ENCODE data around the gene USP49.

USP49 gene

DNA sequence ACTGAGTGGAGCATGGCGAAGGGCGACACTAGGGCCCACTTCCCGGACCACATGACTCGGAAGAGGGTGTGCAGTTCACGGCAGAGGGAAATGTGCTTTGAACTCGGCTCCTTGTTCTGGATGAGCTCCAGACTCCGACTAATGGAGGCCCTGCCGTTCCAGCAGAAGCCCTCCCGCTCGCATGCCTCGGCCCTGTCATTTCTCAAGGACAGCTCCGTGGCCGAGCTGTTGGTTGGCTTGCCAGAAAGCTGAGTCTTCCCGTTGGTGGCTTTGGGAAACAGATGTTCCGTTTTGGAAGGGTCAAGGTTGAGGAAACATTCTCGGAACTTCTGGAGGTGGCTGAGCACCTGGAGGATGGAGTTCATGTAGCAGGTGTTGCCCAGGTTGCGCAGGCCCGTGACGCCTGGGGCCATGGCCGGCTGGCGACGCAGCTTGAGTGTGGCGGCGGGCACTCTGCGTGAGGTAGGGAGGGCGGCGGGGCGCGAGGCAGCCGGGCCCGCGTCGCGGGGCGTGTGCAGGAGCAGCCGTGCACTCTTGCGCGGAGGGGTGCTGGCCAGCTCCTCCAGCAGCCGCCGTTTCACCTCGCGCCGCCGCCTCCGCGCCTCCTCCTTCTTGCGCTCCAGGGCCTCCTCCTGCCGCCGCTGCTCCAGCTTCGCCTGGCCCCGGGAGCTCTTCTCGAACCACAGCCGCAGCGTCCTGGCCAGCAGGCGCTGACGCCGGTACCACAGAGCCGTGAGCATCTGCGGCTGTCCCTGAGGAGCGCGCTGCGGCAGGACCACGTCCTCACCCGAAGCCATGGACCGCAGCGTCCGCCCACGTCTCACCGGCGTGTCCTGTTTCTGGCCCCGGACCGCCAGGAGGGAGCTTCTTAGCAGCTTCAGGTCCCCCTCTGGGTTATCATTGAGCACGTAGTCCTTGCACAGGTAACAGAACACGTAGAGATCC is 89.1 kb downstream of the USP49 start:
- no peak for DNase-seq

DNA sequence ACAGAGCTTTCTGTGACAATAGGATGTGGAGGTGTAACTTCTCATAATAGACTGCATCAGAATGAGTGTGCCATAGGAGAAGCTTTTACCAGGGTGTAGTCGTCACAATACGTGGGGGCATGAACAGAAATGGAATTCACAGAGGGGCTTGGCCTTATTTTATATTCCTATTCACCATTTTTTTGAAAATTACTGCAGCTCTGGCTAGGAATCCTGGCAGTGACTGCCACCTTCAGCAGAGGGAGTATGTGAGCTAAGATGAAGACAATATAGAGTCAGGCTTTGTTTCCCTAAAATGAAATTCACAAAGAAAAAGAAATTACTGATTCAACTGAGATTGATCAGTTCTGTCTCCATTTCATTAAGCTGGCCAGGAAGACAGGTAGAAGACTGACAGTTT is 93.8 kb downstream of the USP49 start:
- no peak for DNase-seq

DNA sequence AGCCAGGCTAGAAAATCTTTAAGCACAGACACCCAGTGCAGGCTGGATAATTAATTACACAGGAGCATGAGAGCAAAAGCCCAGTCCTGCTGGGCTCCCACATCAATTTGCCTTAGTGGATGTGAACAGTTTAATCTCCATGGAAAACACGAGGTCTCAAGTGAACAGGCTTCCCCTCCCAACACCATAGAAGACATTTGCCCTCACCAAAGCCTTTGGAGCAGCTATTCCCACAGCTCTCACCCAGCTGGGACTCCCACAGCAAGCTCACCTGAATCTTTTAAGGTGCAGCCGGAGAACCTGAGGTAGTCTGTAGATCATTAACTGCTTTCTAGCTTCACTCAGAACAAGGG is 95.6 kb downstream of the USP49 start:
- no peak for DNase-seq

DNA sequence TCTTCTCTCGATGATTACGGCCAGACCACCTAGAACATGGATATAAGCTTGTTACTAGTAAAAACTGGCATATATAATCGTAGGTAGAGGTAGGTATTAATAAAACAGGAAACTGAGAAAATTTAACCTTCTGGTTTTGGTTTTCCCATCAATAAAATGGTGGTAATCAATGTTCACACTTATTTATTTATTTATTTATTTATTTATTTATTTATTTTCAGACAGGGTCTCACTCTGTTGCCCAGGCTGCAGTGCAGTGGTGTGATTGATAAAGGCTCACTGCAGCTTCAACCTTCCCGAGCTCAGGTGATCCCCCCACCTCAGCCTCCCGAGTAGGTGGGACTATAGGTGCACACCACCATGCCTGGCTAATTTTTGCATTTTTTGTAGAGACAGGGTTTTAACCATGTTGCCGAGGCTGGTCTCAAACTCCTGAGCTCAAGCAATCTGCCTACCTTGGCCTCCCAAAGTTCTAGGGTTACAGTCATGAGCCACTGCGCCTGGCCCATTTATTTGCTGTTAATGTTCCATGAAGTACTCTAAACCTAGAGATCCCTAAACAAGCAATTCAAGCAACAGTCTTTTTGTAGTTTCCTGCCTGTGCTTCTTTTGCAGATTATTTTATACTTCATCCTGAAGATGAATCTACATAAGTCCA is 96.1 kb downstream of the USP49 start:
- DNase-seq: no peak

DNA sequence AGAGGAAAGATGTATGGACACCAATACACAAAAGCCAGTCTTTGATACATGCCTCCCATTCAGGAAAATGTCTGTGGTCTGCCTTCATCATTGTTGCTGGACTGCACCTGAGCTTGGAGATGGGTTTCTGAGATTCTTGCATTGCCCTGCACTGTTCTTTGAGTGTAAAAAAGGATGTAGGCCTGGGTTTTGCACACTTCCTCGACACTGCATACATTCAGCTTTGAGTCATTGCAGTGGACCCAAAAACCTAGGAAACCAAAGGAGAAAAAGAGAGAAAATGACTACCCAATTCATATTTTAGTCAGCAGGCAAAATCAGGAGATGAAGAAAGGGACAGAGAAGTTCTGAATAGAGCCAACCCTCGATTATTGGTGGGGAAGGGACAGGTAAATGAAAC is 98.7 kb downstream of the USP49 start:
- no peak for DNase-seq

DNA sequence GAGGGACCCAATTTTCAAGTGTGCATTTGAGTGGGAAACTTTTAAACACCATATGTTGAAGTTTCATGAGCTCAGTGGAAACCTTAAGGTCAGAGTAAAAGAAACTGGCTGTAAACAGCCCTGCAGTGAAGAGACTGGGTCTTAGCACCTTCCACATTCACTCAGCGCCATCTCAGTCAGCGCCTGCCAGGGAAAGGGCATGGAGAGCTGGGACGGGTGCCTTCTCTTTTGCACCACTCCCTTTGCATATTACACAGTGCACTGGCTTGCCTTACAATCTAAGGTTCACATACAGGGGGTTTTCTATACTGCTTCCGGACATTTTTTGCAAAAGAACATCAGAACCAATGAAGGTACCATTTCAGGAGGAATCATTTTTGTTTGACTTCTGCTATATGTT is 103.2 kb downstream of the USP49 start:
- no peak for DNase-seq

DNA sequence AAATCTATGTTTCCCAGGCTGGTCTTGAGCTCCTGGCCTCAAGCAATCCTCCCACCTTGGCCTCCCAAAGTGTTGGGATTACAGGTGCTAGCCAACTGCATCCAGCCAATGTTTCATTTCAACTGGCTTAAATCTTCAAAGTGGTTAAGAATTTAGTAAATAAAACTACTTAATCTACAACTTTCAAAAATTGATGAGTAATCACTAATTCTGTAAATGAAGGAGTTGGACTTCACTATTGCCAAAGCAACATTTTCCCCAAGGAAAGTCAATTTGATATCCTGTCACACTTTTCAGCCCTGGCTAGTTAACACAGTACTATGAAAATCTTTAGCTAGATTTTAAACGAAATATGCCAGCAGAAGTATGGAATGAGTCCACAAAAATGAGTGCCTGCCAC is 103.9 kb downstream of the USP49 start:
- no peak for DNase-seq

DNA sequence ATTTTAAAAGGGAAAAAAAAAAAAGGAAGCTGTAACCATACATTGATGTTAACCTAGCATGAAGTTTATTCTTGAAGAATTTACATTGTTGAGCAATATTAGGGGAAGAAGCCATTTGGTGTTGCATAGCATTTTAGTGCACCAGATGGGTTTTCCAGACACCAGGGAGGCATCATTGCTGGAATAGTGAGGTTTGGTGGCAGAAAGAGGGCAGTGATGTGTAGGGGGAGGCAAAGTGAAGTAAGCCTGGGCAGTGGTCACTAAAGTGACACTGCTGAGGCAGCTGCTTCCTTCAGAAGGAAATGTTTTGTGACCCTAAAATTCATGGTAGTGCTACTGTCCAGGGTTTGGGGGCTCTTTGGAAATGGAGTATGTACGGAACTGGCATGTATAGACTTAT is 105.1 kb downstream of the USP49 start:
- no peak for DNase-seq

DNA sequence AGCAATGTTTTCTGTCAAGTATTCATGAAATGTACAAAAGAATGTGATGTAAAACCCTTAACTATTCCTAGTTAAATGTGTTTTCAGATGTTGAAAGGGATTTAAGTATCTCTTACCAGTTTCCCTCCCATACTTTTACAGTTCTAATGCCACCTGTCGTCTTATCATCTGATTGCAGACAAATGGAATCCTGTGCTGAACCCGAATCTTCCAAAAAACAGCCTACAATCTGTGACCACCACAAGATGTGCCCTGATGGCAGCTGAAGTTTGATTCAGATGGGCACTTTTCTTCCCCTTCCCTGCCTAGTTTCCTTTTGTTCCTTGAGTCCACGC is 105.8 kb downstream of the USP49 start:
- no peak for DNase-seq

DNA sequence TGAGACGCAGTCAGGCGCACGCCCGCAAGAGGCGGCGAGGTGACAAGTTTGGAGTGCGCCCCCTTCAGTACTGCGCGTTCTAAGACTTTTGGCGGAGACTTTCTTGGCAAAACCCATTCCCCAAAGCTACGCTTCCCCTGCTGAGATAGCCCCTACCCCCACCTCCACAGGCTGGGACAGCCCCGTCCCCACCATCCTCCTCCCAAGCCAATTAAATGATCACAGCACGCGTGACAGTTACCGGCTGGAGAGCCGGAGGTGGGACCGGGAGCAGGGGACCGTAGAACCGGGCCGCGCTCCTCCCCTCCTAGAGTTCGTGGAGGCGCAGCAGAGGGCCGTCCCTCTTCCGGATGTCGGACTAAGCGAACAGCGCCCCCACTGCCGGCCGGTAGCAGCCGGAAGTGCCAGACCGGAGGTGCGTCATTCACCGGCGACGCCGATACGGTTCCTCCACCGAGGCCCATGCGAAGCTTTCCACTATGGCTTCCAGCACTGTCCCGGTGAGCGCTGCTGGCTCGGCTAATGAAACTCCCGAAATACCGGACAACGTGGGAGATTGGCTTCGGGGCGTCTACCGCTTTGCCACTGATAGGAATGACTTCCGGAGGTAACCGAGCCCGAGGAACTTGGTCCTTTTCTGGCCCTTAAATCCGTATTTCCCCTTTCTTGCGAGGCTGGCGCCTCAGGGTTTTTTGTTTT is 107.8 kb downstream of the USP49 start, which contains the start of gene TOMM6:
TSS of gene TOMM6 (plus strand) at position 476 of the 699 bp plus-strand sequence. CDS start at position 480, 4 bp downstream.
- peak; percentile 93 for DNase-seq

DNA sequence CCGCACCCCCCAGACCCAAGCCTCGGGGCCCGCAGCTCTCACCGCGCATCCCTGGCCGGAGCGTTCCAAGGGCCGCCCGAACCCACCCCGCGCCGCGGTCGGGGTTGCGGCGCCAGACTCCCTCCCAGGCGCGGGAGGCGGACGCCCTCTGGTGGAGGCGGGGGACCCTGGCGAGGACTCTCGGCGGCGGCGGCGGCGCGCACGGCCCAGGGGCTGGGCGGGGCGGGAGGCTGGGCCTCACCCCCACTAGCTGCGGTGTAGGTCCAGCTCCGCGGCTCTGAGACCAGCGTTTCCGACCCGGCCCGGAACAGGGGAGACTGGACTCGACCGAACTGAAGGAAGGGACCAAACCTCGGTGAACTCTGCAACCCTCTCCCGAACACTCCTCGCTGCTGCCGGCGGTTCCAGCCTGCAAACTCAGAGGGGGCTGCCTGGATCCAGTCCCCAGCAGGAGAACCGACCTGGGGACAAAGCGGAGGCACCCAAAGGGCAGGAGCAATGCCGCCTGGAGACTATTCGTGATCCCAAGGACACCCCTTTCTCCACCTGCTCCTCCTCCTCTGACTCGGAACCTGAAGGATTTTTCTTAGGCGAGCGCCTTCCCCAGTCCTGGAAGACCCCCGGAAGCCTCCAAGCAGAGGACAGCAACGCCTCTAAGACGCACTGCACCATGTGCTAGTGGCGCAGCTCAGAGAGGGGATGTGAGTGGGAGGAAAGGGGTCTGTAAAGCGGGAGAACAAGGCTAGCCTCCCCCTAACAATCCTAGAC is 108.5 kb downstream of the USP49 start:
- peak; percentile 88 for DNase-seq

DNA sequence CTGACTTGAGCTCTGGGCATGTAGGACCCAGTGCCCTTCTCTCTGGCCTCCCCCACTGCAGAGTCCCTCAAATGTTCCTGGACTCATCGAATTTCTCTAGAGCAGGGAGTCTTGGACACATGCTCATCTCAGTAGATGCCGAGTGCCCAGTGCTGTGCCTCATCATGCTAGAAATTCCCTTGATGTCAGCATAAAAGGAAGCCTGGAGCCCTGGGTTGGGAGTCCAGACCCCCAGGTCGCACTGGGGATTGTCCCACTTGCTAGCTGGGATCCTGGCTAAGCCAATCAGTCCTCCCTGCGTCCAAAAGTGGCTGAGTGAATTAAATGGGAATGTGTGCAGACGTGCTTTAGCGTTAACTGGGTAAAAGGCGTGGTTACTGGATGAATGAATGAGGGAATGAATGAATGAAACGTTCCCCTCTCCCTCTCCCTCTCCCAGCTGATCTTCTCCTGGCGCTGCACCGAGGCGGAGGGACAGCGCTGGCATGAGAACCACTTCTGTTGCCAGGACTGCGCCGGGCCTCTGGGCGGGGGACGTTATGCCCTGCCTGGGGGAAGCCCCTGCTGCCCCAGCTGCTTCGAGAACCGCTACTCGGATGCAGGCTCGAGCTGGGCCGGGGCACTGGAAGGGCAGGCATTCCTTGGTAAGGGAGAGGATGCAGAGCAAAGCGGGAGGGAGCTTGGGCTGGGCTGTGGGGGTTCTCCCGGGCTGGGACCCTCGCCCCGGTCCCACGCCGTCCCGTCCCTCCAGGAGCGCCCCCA is 109.3 kb downstream of the USP49 start:
- DNase-seq: no peak

DNA sequence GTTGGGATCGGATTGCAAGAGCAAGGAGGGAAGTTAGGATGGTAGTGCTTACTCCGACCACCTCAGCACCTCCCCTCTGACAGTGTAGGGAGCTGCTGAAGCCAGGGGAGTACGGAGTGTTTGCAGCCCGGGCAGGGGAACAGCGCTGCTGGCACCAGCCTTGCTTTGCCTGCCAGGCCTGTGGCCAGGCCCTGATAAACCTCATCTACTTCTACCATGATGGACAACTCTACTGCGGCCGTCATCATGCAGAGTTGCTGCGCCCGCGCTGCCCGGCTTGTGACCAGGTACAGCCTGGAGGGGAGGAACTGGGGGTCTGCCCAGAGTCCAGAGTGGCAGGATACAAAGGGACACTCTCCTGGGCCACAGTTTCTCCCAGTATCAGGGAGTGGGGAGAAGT is 109.9 kb downstream of the USP49 start:
- no peak for DNase-seq

DNA sequence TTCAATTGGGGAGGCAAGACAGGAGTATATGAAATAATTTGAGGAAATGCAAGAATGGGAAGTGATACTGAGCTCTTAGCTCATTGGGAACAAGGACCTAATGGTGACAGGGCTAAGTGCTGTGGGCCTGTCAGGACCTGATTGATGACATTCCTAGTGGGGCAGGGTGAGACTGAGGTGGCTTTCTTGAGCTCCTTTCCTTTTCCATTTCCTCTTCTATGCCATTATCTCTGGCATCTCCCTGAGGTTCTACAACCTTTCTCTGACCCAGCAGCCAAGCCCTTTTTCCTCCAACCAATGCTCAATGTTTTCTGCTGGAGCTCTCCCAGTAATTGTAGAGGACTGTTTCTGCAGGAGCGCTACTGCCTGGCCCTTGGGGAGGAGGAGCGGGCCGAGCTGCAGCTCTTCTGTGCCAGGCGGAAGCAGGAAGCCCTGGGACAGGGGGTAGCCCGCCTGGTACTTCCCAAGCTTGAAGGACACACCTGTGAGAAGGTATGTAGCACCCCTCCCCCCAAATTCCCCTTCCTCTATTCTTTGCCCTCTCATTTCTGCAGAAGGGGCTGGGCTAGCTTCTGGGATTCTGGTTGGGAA is 110.5 kb downstream of the USP49 start:
- DNase-seq: no peak

DNA sequence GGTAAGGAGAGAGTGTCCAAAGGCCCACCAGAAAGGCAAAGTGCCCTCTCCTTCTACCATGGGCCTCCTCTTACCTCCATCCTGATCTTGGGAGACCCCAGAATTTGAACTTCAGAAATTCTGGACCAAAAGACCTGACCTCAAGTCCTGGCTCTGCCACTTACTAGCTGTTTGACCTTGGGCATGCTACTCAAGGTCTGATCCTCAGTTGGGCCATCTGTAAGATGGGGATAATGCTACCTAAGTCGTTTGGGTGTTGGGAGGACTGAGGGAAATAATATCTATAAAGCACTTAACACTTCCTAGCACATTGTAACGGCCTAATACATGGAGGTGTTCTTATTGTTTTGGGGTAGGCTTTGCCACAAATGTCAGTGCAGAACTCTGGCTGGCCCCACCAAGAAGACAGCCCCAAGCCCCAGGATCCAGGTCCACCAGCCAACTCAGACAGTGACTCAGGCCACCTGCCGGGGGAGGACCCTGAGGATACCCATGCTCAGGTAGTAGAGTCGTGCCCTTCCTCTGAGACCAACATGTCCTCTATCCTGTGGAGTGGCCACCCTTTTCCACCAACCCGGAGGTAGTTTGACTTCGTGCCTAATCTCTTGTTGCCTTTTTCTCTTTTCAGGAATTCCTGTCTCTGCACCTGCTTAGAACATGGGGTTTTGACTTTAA is 111.9 kb downstream of the USP49 start:
- no peak for DNase-seq

DNA sequence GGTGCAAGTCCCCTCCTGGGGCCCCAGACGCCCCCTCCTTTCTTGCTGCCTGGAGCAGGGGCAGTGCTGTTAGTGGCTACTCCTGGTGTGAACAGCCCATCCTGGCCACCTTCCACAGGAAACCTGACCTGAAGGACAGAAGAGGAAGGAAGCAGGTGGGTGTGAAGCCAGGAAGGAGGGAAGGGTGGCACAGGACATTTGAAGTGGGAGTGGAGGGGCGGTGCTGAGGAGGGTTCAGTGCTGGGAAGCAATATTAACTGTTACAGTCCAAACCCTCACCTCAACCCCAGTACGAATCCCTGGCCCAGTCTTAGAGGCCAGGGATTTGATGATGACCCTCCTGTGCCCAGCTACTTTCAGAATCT is 113.8 kb downstream of the USP49 start:
- no peak for DNase-seq

DNA sequence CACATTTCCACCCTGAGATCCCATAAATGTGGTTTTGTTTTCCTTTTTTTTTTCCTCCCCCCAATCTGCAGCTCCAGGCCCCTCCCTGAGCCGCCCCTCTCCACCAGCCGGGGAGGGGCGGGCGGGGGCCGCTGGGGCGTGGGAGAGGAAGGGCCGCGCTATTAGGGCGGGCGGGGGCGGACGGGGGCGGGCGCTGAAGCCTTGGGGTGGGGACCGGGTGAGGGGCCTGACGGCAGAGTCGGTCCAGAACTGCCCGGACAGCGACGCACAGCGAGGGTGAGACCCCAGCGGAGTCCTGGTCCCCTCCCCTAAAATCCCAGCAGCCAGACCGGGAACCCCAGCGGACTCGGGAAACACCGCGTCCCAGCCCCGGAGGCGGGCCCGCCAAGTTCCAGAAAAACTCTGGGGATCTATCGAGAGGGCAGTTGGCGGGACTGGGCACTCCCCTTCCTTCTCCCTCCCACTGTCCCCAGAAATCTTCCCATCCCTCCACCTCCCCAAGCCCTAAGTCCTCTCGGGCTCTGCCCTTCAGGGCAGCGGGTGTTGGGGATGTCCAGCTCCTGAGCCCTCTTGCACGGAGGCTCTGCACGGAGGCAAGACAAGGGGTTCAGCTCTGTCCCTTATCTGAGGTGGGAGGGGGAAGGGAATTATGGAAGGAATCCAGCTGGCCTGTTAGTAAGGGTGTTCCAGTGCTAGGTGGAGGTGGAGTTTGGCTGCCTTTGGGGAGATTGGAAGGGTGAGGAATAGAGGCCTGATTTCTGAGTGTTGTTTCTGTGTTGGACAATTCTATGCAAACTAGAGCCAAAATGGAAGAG is 114.4 kb downstream of the USP49 start, which contains the start of gene PRICKLE4:
TSS of gene PRICKLE4 (plus strand) at position 232 of the 815 bp plus-strand sequence. CDS start 2,692 bp downstream, outside the sequence.
- DNase-seq: peak; percentile 42

DNA sequence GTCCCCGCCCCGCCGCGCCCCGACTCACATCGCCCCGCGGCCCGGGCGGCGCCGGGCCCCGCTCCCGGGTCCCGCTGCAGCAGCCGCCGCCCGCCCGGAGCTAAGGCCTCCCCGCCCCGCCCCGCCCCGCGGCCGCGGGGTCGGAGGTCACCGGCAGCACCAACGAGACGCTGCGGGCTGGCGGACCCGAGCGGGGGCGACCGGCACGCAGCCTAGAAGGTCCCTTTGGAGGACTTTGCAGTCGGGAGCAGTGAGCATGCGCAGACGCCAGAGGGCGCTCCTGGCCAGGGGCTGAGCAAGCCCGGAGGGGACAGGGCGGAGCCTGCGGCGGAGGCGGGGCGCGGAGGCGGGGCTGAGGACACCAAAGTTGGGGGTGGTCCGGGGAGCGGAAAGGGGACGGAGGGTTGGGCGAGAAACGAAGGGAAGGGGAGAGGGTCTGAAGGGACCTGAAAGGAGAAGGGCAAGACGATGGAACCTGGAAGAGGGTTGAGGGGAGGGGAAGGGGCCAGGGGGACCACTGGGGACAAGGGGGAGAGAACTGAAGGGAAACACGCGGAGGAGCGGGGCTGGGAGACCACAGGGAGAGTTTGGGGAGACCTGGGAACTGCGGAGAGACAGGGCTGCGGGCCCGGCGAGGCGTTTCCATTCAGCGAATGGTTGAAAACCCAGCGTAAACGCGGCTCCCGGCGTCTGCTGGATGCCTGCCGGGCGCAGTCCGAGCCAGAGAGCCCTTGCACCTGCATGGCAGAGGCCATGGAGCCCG is 115.2 kb downstream of the USP49 start, which contains the start of gene FRS3:
TSS of gene FRS3 (minus strand) at position 113 of the 763 bp plus-strand sequence. CDS start 2,913 bp downstream, outside the sequence.
- peak; percentile 97 for DNase-seq

DNA sequence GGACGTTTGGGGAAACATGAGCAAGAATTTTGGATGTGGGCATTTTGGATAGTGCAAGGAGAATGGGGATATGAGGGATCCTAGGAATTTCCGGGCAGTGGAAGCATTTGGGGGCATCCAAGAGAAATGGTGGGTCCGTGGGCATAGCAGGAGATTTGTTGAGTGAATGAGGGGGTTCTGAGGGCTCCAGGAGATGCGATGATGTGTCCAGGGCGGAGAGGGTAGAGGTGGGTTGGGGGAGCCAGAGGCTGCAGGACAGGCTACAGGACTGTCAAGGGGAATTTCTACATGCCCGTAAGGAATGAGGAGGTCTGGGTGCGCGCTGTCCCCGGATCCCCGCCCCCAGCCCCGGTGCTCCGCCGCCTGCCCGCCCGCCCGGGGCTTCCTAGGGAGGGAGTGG is 115.8 kb downstream of the USP49 start:
- DNase-seq: no peak
